ENCODE measurements around the gene EVL.

Gene EVL

DNA sequence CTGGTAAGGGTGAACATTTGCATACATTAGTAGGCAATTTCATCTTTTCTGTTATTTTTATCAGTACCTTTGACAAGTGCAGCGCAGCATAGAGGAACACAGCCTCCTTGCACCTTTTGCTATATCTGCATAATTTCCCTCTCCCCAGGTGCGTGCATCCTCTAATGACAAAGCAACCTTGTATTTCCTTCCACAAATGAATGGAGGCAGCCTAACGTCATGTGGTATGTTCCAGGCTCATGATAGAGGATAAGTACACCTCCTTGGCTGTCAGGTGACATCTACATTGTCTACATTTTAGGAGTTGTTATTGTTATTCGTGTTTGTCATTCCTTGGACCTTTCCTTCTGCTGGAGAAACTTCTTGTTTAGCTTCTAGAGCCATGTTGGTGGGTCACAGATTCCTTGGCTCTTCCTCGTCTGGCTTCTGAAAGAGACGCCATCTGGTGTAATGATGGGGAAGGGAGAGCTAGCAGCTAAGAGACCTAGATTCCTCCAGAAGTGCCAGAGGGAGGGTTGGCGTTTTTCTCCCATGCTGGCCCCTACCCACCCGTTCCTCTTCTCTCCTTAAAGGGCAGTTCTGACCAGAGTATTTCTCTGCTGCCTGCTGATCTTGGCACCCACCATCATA is 37.0 kb downstream of the EVL start:
- H3K27ac ChIP-seq = 0 out of 2 replicates have a peak overlapping the region, but pooled peaks have one; percentile 17
- no peak for TF ChIP-seq ZFX (IDR thresholded peaks at IDR 0.05)
- TF ChIP-seq, protein P1, sequence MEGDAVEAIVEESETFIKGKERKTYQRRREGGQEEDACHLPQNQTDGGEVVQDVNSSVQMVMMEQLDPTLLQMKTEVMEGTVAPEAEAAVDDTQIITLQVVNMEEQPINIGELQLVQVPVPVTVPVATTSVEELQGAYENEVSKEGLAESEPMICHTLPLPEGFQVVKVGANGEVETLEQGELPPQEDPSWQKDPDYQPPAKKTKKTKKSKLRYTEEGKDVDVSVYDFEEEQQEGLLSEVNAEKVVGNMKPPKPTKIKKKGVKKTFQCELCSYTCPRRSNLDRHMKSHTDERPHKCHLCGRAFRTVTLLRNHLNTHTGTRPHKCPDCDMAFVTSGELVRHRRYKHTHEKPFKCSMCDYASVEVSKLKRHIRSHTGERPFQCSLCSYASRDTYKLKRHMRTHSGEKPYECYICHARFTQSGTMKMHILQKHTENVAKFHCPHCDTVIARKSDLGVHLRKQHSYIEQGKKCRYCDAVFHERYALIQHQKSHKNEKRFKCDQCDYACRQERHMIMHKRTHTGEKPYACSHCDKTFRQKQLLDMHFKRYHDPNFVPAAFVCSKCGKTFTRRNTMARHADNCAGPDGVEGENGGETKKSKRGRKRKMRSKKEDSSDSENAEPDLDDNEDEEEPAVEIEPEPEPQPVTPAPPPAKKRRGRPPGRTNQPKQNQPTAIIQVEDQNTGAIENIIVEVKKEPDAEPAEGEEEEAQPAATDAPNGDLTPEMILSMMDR (conservative IDR thresholded peaks at IDR 0.05) = no peak

GRCh38 chr14:100103250-100104005 is 38.2 kb downstream of the EVL start:
- H3K27ac ChIP-seq = peak overlapping the region; percentile 46
- TF ChIP-seq ZFX (IDR thresholded peaks at IDR 0.05) = no peak
- TF ChIP-seq, protein P1 (conservative IDR thresholded peaks at IDR 0.05) = no peak

DNA sequence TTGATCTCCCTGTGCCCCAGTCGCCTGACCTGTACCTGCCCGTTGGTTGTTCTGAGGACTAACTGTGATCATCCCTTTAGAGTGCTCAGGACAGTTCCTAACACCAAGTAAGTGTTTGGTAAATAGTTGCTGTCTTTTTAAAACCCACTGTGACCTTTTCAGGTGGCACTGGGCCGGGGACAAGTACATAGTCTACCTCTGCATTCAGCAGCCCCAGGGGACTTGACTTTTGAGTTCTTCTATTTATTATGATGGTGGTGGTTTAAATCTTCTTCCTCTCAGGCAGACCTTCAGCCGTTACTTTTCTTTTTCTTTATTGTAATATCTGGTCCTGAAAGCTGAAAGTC is 38.8 kb downstream of the EVL start:
- TF ChIP-seq ZFX (IDR thresholded peaks at IDR 0.05) = no peak
- TF ChIP-seq, protein P1 (conservative IDR thresholded peaks at IDR 0.05) = no peak
- H3K27ac ChIP-seq = peak overlapping the region; percentile 46

- H3K27ac ChIP-seq = peak overlapping the region; percentile 27
- TF ChIP-seq ZFX (IDR thresholded peaks at IDR 0.05) = no peak
- TF ChIP-seq, protein P1 (conservative IDR thresholded peaks at IDR 0.05) = peak; percentile 31
Observed at GRCh38 chr14:100104523-100105300, 39.5 kb downstream of the EVL start.

DNA sequence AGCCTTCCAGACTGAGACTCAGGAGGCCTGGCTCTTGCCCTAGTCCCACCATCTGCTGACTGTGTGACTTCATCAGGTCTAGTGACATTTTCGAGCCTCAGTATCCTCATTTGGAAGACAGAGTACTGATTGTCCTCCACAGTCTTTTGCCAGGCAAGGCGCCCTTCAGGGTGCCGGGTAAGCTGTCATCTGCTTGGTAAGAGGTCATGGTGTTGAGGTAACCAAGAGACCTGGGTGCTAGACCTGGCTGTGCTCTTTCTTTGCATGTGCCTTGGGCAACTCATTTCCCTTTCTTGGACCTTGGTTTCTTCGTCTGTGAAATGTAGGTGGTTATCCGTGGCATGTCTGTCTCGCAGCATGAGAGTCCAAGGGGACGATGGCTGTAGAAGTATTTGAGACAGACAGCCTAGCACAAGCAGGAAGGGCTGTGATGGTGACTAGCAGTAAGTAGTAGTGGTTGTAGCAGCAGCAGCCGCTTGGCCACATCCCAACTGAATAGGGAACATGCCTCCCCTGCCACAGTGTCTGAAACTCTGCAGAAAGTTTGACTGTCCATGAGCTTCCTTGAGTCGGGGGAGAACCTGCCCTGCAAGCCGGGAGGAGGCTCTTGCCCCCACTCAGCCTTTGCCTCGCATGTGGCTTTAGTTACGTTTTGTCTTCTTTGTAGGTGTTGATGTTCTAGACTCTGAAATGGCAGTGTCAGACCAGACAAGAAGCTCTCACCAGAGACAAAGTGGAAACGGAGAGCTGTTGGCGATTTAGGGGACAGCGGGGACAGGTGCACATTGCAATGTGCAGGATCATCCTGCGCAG is 40.3 kb downstream of the EVL start:
- H3K27ac ChIP-seq = peak overlapping the region; percentile 27
- TF ChIP-seq ZFX (IDR thresholded peaks at IDR 0.05) = no peak
- TF ChIP-seq, protein P1 (conservative IDR thresholded peaks at IDR 0.05) = no peak

- TF ChIP-seq, protein P1 (conservative IDR thresholded peaks at IDR 0.05) = no peak
- TF ChIP-seq ZFX (IDR thresholded peaks at IDR 0.05) = no peak
- 0 out of 2 replicates have a peak overlapping the region, but pooled peaks have one; percentile 1 for H3K27ac ChIP-seq
Observed at GRCh38 chr14:100106250-100107112, 41.3 kb downstream of the EVL start.

Measured in C4-2B (cell line).